Stimulated activated CD8-positive, alpha-beta memory T cell treated with anti-CD3 and anti-CD28 coated beads, Interleukin-15, amount 100 ng/mL, for 1 hour (primary cell): ENCODE data around the gene ALDH1L2.

Source experiments
- DNase-seq: peaks from one replicate; pipeline ENCODE4 v3.0.0-alpha.2; 2020; ENCODE audit warnings: low read depth

The ALDH1L2 gene

GRCh38 chr12:105033851-105034250, 50.4 kb downstream of the ALDH1L2 start:
- DNase-seq, result no peak

GRCh38 chr12:105032703-105033357, 51.4 kb downstream of the ALDH1L2 start:
- no peak for DNase-seq

- DNase-seq, result no peak
Measured at GRCh38 chr12:105030820-105031807, 53.1 kb downstream of the ALDH1L2 start.

GRCh38 chr12:105026411-105026810, 57.8 kb downstream of the ALDH1L2 start:
- DNase-seq, result no peak

- DNase-seq, result no peak
Measured at GRCh38 chr12:105025890-105026289, 58.4 kb downstream of the ALDH1L2 start.

GRCh38 chr12:105024928-105025327, 59.3 kb downstream of the ALDH1L2 start:
- no peak for DNase-seq

- DNase-seq, result no peak
Measured at GRCh38 chr12:105020241-105020962, 63.9 kb downstream of the ALDH1L2 start.

GRCh38 chr12:105018776-105019175, 65.5 kb downstream of the ALDH1L2 start:
- DNase-seq, result no peak

- no peak for DNase-seq
Measured at GRCh38 chr12:105018012-105018411, 66.2 kb downstream of the ALDH1L2 start.

GRCh38 chr12:105015543-105015942, 68.7 kb downstream of the ALDH1L2 start:
- no peak for DNase-seq

- no peak for DNase-seq
Measured at GRCh38 chr12:105014603-105015002, 69.7 kb downstream of the ALDH1L2 start.

- no peak for DNase-seq
Measured at GRCh38 chr12:105013892-105014291, 70.4 kb downstream of the ALDH1L2 start.

- DNase-seq, result no peak
Measured at GRCh38 chr12:105001476-105001875, 82.8 kb downstream of the ALDH1L2 start.

- no peak for DNase-seq
Measured at GRCh38 chr12:104999347-104999685, 84.9 kb downstream of the ALDH1L2 start.

GRCh38 chr12:104998423-104999346, 85.6 kb downstream of the ALDH1L2 start:
- no peak for DNase-seq

GRCh38 chr12:104997541-104997940, 86.7 kb downstream of the ALDH1L2 start:
- no peak for DNase-seq

- DNase-seq, result no peak
Measured at GRCh38 chr12:104994336-104994735, 89.9 kb downstream of the ALDH1L2 start.

GRCh38 chr12:104991565-104992128, 92.6 kb downstream of the ALDH1L2 start:
- DNase-seq, result no peak

- no peak for DNase-seq
Measured at GRCh38 chr12:104990950-104991349, 93.3 kb downstream of the ALDH1L2 start.

- peak; percentile 72 for DNase-seq
Measured at GRCh38 chr12:104986022-104986941, 98.0 kb downstream of the ALDH1L2 start, which contains the start of gene NOPCHAP1. TSS of gene NOPCHAP1 (plus strand) at chr12:104986316. CDS start at chr12:104986353, 37 bp downstream.
